Loucy (cell line): Measurements from ENCODE around the gene LRRC4C.

Experiments used
- H2AFZ ChIP-seq: fragments of 200-600 bp; sonication (generic); 2 replicates; pipeline ENCODE4 v1.6.0; 2016; ENCODE audit warnings: antibody characterized with exemption, mild to moderate bottlenecking, low read length, moderate library complexity
- H3F3A ChIP-seq: fragments of 200-600 bp; 2 replicates; pipeline ENCODE4 v1.6.0; 2016; ENCODE audit warnings: antibody characterized with exemption, low read depth, mild to moderate bottlenecking
- H3K27me3 ChIP-seq: fragments of 200-600 bp; sonication (generic); 2 replicates; pipeline ENCODE4 v1.6.1; 2014; ENCODE audit warnings: low read length, mild to moderate bottlenecking; ENCODE audit not compliant: insufficient read depth, poor library complexity, severe bottlenecking
- H3K36me3 ChIP-seq: fragments of 200-600 bp; sonication (generic); 2 replicates; pipeline ENCODE4 v1.6.1; 2016; ENCODE audit warnings: low read length; ENCODE audit not compliant: insufficient read depth
- H3K4me1 ChIP-seq: fragments of 200-600 bp; sonication (generic); 2 replicates; pipeline ENCODE4 v1.5.1; 2014; ENCODE audit warnings: low read length, mild to moderate bottlenecking; ENCODE audit not compliant: insufficient read depth, poor library complexity, severe bottlenecking
- H3K4me2 ChIP-seq: fragments of 200-600 bp; sonication (generic); 2 replicates; pipeline ENCODE4 v1.6.0; 2014; ENCODE audit warnings: antibody characterized with exemption, low read length, low read depth, mild to moderate bottlenecking; ENCODE audit not compliant: poor library complexity, severe bottlenecking
- H3K4me3 ChIP-seq: fragments of 200-600 bp; sonication (generic); 2 replicates; pipeline ENCODE4 v1.5.1; 2014; ENCODE audit warnings: low read length, mild to moderate bottlenecking, mixed read lengths; ENCODE audit not compliant: poor library complexity, severe bottlenecking
- H3K79me2 ChIP-seq: fragments of 200-600 bp; sonication (generic); 2 replicates; pipeline ENCODE4 v1.6.1; 2014; ENCODE audit warnings: low read length; ENCODE audit not compliant: insufficient read depth
- H3K9ac ChIP-seq: fragments of 200-600 bp; sonication (generic); 2 replicates; pipeline ENCODE4 v1.6.0; 2014; ENCODE audit warnings: mild to moderate bottlenecking, low read depth, low read length, moderate library complexity; ENCODE audit not compliant: poor library complexity, severe bottlenecking
- H3K9me2 ChIP-seq: fragments of 200-600 bp; sonication (generic); replicated peaks from 2 replicates; pipeline ENCODE4 v1.6.1; 2016; ENCODE audit warnings: low read depth, low read length, mixed read lengths
- H3K9me3 ChIP-seq: fragments of 200-600 bp; sonication (generic); 2 replicates; pipeline ENCODE4 v1.6.1; 2014; ENCODE audit warnings: mild to moderate bottlenecking, antibody characterized with exemption, low read length, low read depth; ENCODE audit not compliant: insufficient read depth
- H4K20me1 ChIP-seq: fragments of 200-600 bp; sonication (generic); 2 replicates; pipeline ENCODE4 v1.6.0; 2014; ENCODE audit warnings: antibody characterized with exemption, low read length, mild to moderate bottlenecking; ENCODE audit not compliant: insufficient read depth, poor library complexity, severe bottlenecking
- EZH2phosphoT487 ChIP-seq: fragments of 200-600 bp; IDR thresholded peaks from 2 replicates; pipeline ENCODE4 v1.6.1; 2018; ENCODE audit warnings: antibody characterized with exemption, mild to moderate bottlenecking, moderate library complexity, borderline replicate concordance
- TF ChIP-seq, protein P1 (sequence below): fragments of 200-600 bp; sonication (generic); conservative IDR thresholded peaks from 2 replicates; pipeline ENCODE4 v1.5.1; 2014; ENCODE audit warnings: mild to moderate bottlenecking, antibody characterized with exemption, low read length

Gene LRRC4C

DNA sequence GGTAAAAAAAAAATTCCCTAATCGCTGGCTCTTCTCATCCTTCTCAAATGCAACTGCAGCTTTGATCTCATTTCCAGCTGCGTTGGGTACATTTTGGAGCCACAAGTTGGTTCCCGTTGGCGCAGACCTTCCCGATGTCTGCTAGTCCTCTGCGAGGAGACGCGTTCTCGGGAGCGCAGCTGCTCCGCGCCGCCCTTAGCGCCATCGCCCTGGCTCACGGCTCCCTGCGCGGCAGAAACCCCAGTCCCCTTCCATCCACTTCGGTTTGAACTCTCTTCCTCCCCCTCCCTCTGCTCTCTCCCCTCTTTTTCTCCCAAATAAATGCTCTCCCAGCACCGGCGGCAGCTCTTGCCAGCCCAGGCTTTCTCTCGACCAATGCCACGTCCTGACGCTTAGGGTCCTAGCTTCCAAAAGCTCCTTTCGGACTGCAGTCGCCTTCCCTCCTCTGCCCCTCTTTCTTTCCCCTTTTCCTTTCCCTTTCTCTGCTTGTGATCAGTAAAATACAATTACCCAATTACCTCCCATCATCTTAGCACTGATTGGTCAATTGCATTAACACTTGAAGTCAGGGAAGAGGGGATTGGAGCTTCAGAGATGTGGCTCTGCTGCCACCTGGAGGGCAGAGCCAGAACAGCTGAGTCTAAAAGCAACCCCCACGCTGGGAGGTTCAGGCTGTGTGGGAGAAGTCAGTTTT, 1165.7 kb downstream of the LRRC4C start:
- no peak overlapping the region for H3K9ac ChIP-seq
- no peak overlapping the region for H3K4me2 ChIP-seq
- H3K79me2 ChIP-seq, result no peaks in the 10 kb centered on the region

DNA sequence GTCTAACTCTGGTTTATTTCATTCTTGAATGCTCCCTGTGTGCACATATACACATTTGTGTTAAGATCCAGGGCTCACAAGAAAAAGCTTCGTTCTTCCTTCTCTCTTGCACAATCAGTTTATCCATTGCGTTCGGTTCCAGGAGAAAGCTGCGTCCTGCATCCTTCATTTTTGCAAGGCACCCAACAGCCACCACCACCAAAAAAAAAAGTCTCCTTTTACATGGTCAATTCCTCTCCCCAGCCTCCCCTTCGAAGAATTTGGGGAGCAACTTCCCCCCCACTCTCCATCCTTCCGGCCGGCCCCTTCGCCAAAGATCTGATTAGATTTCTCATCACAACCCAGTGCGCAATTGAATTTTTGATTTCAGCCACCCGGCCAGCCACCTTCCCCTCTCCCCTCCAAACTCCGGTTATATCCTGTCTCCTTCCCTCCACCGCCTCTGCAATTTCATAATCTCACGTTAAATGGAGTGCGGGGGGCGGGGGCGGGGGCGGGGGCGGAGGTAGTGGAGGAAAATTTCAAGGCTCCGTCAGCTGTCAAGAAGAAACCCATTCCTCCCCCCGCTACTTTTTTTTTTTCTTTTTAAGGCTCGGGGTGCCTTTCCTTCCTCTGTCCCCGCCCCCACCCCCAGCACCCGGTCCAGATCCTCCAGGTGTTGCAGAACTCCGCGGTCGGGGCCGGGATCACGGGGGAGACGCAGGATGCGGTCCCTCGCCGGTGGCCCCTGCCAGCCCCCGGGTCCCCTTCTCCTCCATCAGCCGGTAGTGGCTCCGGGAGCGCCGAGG, 1166.5 kb downstream of the LRRC4C start:
- no peak overlapping the region for H3K4me2 ChIP-seq
- TF ChIP-seq, protein P1, sequence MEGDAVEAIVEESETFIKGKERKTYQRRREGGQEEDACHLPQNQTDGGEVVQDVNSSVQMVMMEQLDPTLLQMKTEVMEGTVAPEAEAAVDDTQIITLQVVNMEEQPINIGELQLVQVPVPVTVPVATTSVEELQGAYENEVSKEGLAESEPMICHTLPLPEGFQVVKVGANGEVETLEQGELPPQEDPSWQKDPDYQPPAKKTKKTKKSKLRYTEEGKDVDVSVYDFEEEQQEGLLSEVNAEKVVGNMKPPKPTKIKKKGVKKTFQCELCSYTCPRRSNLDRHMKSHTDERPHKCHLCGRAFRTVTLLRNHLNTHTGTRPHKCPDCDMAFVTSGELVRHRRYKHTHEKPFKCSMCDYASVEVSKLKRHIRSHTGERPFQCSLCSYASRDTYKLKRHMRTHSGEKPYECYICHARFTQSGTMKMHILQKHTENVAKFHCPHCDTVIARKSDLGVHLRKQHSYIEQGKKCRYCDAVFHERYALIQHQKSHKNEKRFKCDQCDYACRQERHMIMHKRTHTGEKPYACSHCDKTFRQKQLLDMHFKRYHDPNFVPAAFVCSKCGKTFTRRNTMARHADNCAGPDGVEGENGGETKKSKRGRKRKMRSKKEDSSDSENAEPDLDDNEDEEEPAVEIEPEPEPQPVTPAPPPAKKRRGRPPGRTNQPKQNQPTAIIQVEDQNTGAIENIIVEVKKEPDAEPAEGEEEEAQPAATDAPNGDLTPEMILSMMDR, result no peak
- TF ChIP-seq EZH2phosphoT487, result no peak
- no peaks in the 10 kb centered on the region for H3K36me3 ChIP-seq
- no peaks in the 10 kb centered on the region for H3K27me3 ChIP-seq
- no peak overlapping the region for H3K9ac ChIP-seq
- H2AFZ ChIP-seq, result no peak overlapping the region
- H3K4me1 ChIP-seq, result no peaks in the 10 kb centered on the region
- no peak overlapping the region for H3K4me3 ChIP-seq
- H4K20me1 ChIP-seq, result no peaks in the 10 kb centered on the region
- H3K79me2 ChIP-seq, result no peaks in the 10 kb centered on the region
- no peaks in the 10 kb centered on the region for H3K9me2 ChIP-seq
- H3F3A ChIP-seq, result no peaks in the 10 kb centered on the region
- H3K9me3 ChIP-seq, result no peaks in the 10 kb centered on the region

More for the DNA sequence above, 1165.7 kb downstream of the LRRC4C start:
- no peaks in the 10 kb centered on the region for H3F3A ChIP-seq
- no peaks in the 10 kb centered on the region for H3K27me3 ChIP-seq
- TF ChIP-seq, protein P1, result peak; percentile 88
- no peak for TF ChIP-seq EZH2phosphoT487
- H3K9me3 ChIP-seq, result no peaks in the 10 kb centered on the region
- no peaks in the 10 kb centered on the region for H3K9me2 ChIP-seq
- no peaks in the 10 kb centered on the region for H4K20me1 ChIP-seq
- H3K36me3 ChIP-seq, result no peaks in the 10 kb centered on the region
- no peak overlapping the region for H3K4me3 ChIP-seq
- no peak overlapping the region for H2AFZ ChIP-seq
- H3K4me1 ChIP-seq, result no peaks in the 10 kb centered on the region

DNA sequence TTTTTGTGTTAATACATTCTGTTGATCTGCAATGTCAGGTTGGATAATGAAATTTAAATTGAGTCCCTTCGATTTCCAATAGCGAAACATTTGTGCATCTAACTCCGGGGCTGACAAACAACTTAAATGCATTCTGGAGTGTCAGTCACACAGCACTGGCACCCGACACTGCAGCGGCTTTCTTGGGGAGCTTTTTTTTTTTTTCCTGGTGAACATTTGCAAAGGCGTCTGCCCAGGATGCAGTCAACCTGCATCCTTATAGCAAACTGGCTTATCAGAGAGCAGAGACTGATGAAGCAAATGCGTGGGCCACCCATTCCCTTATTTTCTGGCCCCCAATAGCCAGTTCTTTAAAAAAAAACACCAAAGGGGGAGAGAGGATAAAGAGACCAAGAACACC, 1167.7 kb downstream of the LRRC4C start:
- Histone ChIP-seq H3K27me3 (no peaks in the 10 kb centered on the region), H3K36me3 (no peaks in the 10 kb centered on the region), H3K9ac (no peak overlapping the region)

More for the DNA sequence above, 1167.7 kb downstream of the LRRC4C start:
- Histone ChIP-seq H3F3A (no peaks in the 10 kb centered on the region), H3K4me3 (no peak overlapping the region), H4K20me1 (no peaks in the 10 kb centered on the region), H3K79me2 (no peaks in the 10 kb centered on the region), H3K4me1 (no peaks in the 10 kb centered on the region), H3K9me3 (no peaks in the 10 kb centered on the region), H3K9me2 (no peaks in the 10 kb centered on the region), H3K4me2 (no peak overlapping the region), H2AFZ (no peak overlapping the region)
- TF ChIP-seq, protein P1, result no peak
- no peak for TF ChIP-seq EZH2phosphoT487
